Adrenal gland (tissue), 12 donors: ENCODE data around the gene LHPP. TPM values are rescaled to one million over a fixed set of nuclear protein-coding genes. Genes with fewer than 3 reads are reported as not detected.

Experiments used
- DNase-seq, 7 donors: peaks; one replicate each; pipeline ENCODE4 v3.0.0-alpha.2; 2019 to 2020
- H3K27ac ChIP-seq, 5 donors: fragments of 200-600 bp; sonication (generic) in 4 of 5; 1 replicate in 3 of 5; 2 replicates in 2 of 5; pipeline versions ENCODE4 v1.5.1 to v1.8.0; 2016 to 2020; ENCODE audit warnings: mild to moderate bottlenecking in 1 of 5
- H3K27me3 ChIP-seq: fragments of 200-600 bp; 2 replicates; pipeline ENCODE4 v1.8.0; 2021
- H3K36me3 ChIP-seq, 2 donors: fragments of 200-600 bp; replicated peaks in 1 of 2; 1 replicate in 1 of 2; 2 replicates in 1 of 2; pipeline versions ENCODE4 v1.5.1 to v1.8.0; 2018 to 2022
- H3K4me1 ChIP-seq, 2 donors: fragments of 200-600 bp; replicated peaks in 1 of 2; 1 replicate in 1 of 2; 2 replicates in 1 of 2; pipeline versions ENCODE4 v1.5.1 to v1.8.0; 2018 to 2021
- H3K4me3 ChIP-seq, 4 donors: fragments of 200-600 bp; sonication (generic) in 3 of 4; one replicate each; pipeline ENCODE4 v1.5.1; 2016 to 2018
- H3K9me3 ChIP-seq, 3 donors: fragments of 200-600 bp; sonication (generic) in 1 of 3; replicated peaks in 1 of 3; 1 replicate in 2 of 3; 2 replicates in 1 of 3; pipeline versions ENCODE4 v1.5.1 to v1.8.0; 2016 to 2021
- POLR2A ChIP-seq, 2 donors: fragments of 450-650 bp; IDR thresholded peaks; one replicate each; pipeline ENCODE4 v1.6.1; 2017; ENCODE audit warnings: antibody characterized with exemption in 2 of 2, mild to moderate bottlenecking in 2 of 2, moderate library complexity in 1 of 2
- WGBS, 4 donors: extraction: QIAGEN DNeasy Blood & Tissue Kit in 2 of 4; methylation state at CpG; one replicate each; pipeline versions ENCODE4 v1.1.5 to v1.1.7; 2013 to 2017; 5-methylcytosine and 5-hydroxymethylcytosine counted together
- intact Hi-C, 2 donors: fragments of 100-400 bp; cut with DNase I; formaldehyde crosslinking; loops; one replicate each; pipeline versions ENCODE4 v1.14.1 to v1.15.0; 2022 to 2023
- polyA plus RNA-seq, 3 donors: library from polyadenylated mRNA; stranded (reverse); fragments of 200-250 nt in 2 of 3; fragments of 350-450 nt in 1 of 3; fragmentation: Illumina TruSeq in 1 of 3; extraction: RNeasy Lipid Tissue Mini Kit (QIAGEN cat#74804) in 1 of 3; gene quantifications; one replicate each; pipeline ENCODE4 v1.2.3, GENCODE V29; 2013 to 2014
- total RNA-seq, 9 donors: library from RNA; depleted of rRNA in 4 of 9; stranded (reverse); fragments of >200 nt in 4 of 9; fragments of 120-200 nt in 1 of 9; fragmentation: NEBNext Ultra II Directional in 1 of 9; extraction: Animal tissue kit (Norgen Biotek cat#: 25700) in 1 of 9; gene quantifications; one replicate each; pipeline versions ENCODE4 v1.1.0 to v1.2.4, GENCODE V29; 2013 to 2023
- TF ChIP-seq, protein P1 (sequence below), 6 experiments: fragments of 450-650 bp in 4 of 6; fragments of 200-600 bp in 2 of 6; sonication (generic) in 1 of 6; IDR thresholded peaks; 1 replicate in 5 of 6; 2 replicates in 1 of 6; pipeline versions ENCODE4 v1.5.1 to v1.8.0; 2016 to 2021; ENCODE audit warnings: antibody characterized with exemption in 6 of 6, mild to moderate bottlenecking in 2 of 6, moderate library complexity in 1 of 6
- donor health status: healthy with polysubstance abuse.
- donor health status: Bipolar disorder and iron deficiency.
- donor health status: DM: yes; HTN: yes; CAD: no.
- donor health status: DM: no; HTN: no; CAD: no.
- donor health status: DM: no; HTN: no; CAD: no.
- donor health status: DM: yes; HTN: yes; CAD: no.

LHPP gene
- total and polyA plus RNA-seq, 12 donors: 10.5 to 70.1 (median 43.4) TPM

DNA sequence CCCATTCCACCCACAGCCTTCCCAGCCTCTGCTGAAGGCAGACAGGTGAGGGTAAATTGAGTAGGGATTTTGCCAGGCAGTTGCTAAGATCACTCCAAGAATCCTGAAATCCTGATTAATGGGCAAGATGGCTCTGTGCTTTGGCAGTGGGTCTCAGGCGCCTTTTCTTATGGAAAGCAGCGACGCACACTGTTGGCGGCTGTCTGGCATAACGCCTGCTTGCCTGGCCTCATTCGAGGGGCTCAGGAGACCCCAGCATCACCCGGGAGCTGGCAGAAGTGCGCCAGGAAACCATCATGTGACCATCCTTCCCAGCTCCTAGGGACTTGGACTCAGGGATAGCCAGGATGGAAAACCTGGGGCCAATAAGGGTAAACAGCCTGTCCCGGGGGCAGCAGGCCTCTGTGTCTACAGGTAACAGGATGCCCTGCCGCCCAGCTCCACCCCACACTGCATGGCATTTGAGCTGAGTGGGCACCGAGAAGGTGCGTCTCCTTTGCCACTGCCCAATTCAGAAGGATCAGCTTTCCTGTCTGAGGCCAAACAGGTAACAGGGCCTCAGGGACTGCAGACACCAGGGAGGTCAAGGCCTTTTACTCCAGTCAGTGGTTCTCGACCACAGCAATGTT lies 184.0 kb downstream of the LHPP start:
- H3K36me3 ChIP-seq: no peaks in the 10 kb centered on the region
- no peak for TF ChIP-seq POLR2A (IDR thresholded peaks at IDR 0.05)
- TF ChIP-seq, protein P1, sequence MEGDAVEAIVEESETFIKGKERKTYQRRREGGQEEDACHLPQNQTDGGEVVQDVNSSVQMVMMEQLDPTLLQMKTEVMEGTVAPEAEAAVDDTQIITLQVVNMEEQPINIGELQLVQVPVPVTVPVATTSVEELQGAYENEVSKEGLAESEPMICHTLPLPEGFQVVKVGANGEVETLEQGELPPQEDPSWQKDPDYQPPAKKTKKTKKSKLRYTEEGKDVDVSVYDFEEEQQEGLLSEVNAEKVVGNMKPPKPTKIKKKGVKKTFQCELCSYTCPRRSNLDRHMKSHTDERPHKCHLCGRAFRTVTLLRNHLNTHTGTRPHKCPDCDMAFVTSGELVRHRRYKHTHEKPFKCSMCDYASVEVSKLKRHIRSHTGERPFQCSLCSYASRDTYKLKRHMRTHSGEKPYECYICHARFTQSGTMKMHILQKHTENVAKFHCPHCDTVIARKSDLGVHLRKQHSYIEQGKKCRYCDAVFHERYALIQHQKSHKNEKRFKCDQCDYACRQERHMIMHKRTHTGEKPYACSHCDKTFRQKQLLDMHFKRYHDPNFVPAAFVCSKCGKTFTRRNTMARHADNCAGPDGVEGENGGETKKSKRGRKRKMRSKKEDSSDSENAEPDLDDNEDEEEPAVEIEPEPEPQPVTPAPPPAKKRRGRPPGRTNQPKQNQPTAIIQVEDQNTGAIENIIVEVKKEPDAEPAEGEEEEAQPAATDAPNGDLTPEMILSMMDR (IDR thresholded peaks at IDR 0.05): no peak
- H3K9me3 ChIP-seq: no peaks in the 10 kb centered on the region
- H3K4me1 ChIP-seq: peaks cover 59 to 77% of the 10 kb centered on the region in 2 donors
- H3K4me3 ChIP-seq: no peak overlapping the region
- DNase-seq: no peak
- H3K27ac ChIP-seq: peak overlapping the region; percentile 27 to 93 (median 87)
- WGBS, 4 donors: 90 to 92% (median 90%) methylated on average over 9 to 13 of the region's 13 CpGs
- intact Hi-C loops: loop anchor here in 1 of 2 donors (10.0 kb wide), 1 partner anchor 89 kb away; no protein-coding TSS in a partner anchor
- no peaks in the 10 kb centered on the region for H3K27me3 ChIP-seq

DNA sequence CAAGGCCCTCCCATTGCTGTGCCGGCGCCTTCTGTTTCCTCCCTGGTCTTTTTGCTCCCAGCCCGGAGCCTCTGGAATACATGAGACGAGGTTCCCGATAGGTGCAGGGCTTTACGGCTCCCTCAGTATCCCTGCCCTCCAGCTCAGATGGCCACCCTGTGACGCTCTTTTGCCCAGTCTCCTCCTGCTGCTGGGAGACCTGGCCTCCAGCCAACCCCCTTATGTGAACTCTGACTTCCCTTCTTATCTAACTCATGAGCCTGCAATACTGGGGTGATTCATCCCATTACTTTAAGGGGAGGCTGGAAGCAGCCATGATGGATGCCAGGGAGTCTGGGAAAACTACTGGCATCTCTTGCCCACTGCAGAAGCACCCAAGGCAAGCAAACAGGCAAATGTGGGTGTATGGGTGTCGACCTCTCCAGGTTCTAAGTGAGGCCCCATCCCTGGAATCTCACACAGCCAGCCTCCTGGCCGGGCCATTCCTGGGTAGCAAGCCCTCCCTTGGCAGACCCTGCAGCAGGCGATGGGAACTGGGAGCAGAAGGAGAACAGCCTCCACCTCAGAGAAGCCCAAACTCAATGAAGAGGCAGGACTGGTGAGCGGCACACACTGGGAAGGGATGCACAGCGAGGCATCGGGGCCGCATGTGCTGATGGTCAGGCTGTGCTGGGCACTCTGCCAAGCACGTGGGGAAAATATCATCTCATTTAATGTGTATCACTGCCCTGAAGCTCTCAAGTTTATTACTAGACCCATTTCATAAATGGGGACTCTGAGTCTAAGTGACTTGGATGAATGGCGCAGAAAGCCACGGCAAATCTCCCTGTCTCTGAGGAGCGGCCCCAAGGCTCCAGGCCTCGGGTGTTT lies 185.1 kb downstream of the LHPP start:
- intact Hi-C loops: loop anchor here in 1 of 2 donors (10.0 kb wide), 1 partner anchor 88 kb away; no protein-coding TSS in a partner anchor
- WGBS, 4 donors: 48 to 55% (median 54%) methylated on average over 17 to 19 of the region's 19 CpGs
- TF ChIP-seq, protein P1 (IDR thresholded peaks at IDR 0.05): no peak
- peak in 1 of 2 donors; percentile 52 for TF ChIP-seq POLR2A (IDR thresholded peaks at IDR 0.05)
- Histone ChIP-seq H3K27me3 (no peaks in the 10 kb centered on the region), H3K27ac (peak overlapping the region; percentile 27 to 93 (median 87)), H3K9me3 (no peaks in the 10 kb centered on the region), H3K4me3 (no peak overlapping the region), H3K4me1 (peaks cover 53 to 76% of the 10 kb centered on the region in 2 donors), H3K36me3 (no peaks in the 10 kb centered on the region)
- peak; percentile 90 to 99 (median 97) for DNase-seq

DNA sequence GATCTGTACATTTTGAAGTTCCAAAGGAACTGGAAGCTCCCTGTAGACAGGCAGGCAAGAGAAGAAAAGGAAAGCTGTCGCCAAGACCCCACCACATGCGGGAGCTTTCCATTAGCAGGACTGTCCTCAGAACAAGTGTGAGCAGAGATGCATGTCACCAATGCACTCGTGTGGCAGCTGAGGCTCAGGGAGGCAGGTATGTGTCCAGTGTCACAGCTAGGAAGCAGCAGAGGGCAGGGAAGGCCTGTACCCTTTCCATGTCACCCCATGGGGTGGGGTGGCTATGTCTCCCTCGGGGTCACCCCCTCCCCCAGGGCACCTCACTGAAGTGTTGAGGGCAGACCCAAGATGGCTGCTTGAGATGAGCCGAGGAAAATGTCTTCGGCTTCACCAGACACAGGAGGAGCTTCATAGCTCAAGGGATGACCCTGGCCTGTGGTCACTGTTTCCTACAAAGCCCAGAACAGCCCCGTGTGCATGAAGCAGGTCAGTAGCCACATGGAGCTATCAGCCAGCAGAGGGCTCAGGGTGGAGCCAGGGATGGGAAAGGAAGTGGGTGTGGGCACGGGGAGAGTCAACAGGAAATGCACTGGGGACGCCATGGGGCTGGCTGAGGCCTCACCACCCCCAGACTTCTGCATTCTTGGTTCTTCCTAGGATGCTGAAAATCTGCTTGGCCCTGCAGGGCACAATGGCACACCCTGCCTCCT lies 186.0 kb downstream of the LHPP start:
- Histone ChIP-seq H3K36me3 (no peaks in the 10 kb centered on the region), H3K27me3 (no peaks in the 10 kb centered on the region), H3K4me3 (no peak overlapping the region), H3K27ac (peak overlapping the region; percentile 49 to 93 (median 87)), H3K9me3 (no peaks in the 10 kb centered on the region), H3K4me1 (peaks cover 51 to 76% of the 10 kb centered on the region in 2 donors)
- 55 to 80% (median 68%) methylated on average over 8 to 9 of the region's 9 CpGs for WGBS, 4 donors
- TF ChIP-seq, protein P1 (IDR thresholded peaks at IDR 0.05): peak in 4 of 6 experiments; percentile 27 to 43 (median 41)
- TF ChIP-seq POLR2A (IDR thresholded peaks at IDR 0.05): no peak
- peak in 6 of 7 donors; percentile 65 to 85 (median 77) for DNase-seq
- intact Hi-C loops: loop anchor here in 1 of 2 donors (10.0 kb wide), 1 partner anchor 87 kb away; no protein-coding TSS in a partner anchor
